ENCODE measurements around the gene SH3BP2. TPM values are rescaled to one million over a fixed set of nuclear protein-coding genes. Genes with fewer than 3 reads are reported as not detected.

SH3BP2 gene
- total RNA-seq, 1 experiment from 2014 or later = 17.4 TPM

- no peaks in the 10 kb centered on the region for H3K36me3 ChIP-seq (ENCODE audit: low read depth, low read length)
- H3K79me2 ChIP-seq (ENCODE audit: low read length) = no peaks in the 10 kb centered on the region
- H3K4me3 ChIP-seq (ENCODE audit: low read length) = no peak overlapping the region
- no peak overlapping the region for H3K27ac ChIP-seq (ENCODE audit: low read length)
- intact Hi-C loops (cut with micrococcal nuclease) = no loop called here
- H3K9me2 ChIP-seq (replicated peaks; ENCODE audit: low read length) = no peaks in the 10 kb centered on the region
- no peak for TF ChIP-seq EZH2 (IDR thresholded peaks at IDR 0.05; ENCODE audit: low read length, unreplicated experiment)
- TF ChIP-seq EZH2phosphoT487 (IDR thresholded peaks at IDR 0.05; ENCODE audit: borderline replicate concordance, low read length) = no peak
- TF ChIP-seq CTCF (conservative IDR thresholded peaks at IDR 0.05; ENCODE audit: low read depth, low read length) = no peak
- BruUV-seq (replicated peaks) = no TSS peak
- H3K9me3 ChIP-seq (ENCODE audit: low read length) = no peaks in the 10 kb centered on the region
- ATAC-seq = peak; percentile 46
- peaks cover 26% of the 10 kb centered on the region for H3K4me1 ChIP-seq (ENCODE audit: insufficient read depth, low read length)
- ChIA-PET CTCF (no interaction called here), POLR2A (ENCODE audit: unreplicated experiment) (interaction anchor here (0.6 kb wide), 1 partner anchor 554 kb away, joined by 4 read pairs; no protein-coding TSS in a partner anchor)
- 0 out of 2 replicates have a peak overlapping the region, but pooled peaks have one; percentile 7 for H3K4me2 ChIP-seq (ENCODE audit: low read length)
- H3K27me3 ChIP-seq (ENCODE audit: low read length) = no peaks in the 10 kb centered on the region
- H3K9ac ChIP-seq (ENCODE audit: low read length) = no peak overlapping the region
- H4K20me1 ChIP-seq (ENCODE audit: low read length) = no peaks in the 10 kb centered on the region
- H3F3A ChIP-seq (ENCODE audit: low read length, unreplicated experiment) = no peaks in the 10 kb centered on the region
- no peak overlapping the region for H2AFZ ChIP-seq (ENCODE audit: low read length)
- peak; percentile 58 for DNase-seq
Measured at GRCh38 chr4:2795893-2796848, 3.3 kb downstream of the SH3BP2 start.

- DNase-seq (no peak), ATAC-seq (no peak)
- H3K4me2 ChIP-seq (ENCODE audit: low read length) = 0 out of 2 replicates have a peak overlapping the region, but pooled peaks have one; percentile 7
- no peaks in the 10 kb centered on the region for H3K36me3 ChIP-seq (ENCODE audit: low read depth, low read length)
- H3K4me1 ChIP-seq (ENCODE audit: insufficient read depth, low read length) = peaks cover 26% of the 10 kb centered on the region
- no TSS peak for BruUV-seq (replicated peaks)
- H3K27ac ChIP-seq (ENCODE audit: low read length) = no peak overlapping the region
- no peaks in the 10 kb centered on the region for H3K9me3 ChIP-seq (ENCODE audit: low read length)
- ChIA-PET POLR2A (ENCODE audit: unreplicated experiment) (interaction anchor here (0.6 kb wide), 1 partner anchor 555 kb away, joined by 4 read pairs; no protein-coding TSS in a partner anchor), CTCF (no interaction called here)
- intact Hi-C loops (cut with micrococcal nuclease) = no loop called here
- no peaks in the 10 kb centered on the region for H3K79me2 ChIP-seq (ENCODE audit: low read length)
- H3F3A ChIP-seq (ENCODE audit: low read length, unreplicated experiment) = no peaks in the 10 kb centered on the region
- no peaks in the 10 kb centered on the region for H4K20me1 ChIP-seq (ENCODE audit: low read length)
- no peak overlapping the region for H2AFZ ChIP-seq (ENCODE audit: low read length)
- no peak for TF ChIP-seq EZH2 (IDR thresholded peaks at IDR 0.05; ENCODE audit: low read length, unreplicated experiment)
- no peak for TF ChIP-seq EZH2phosphoT487 (IDR thresholded peaks at IDR 0.05; ENCODE audit: borderline replicate concordance, low read length)
- TF ChIP-seq CTCF (conservative IDR thresholded peaks at IDR 0.05; ENCODE audit: low read depth, low read length) = no peak
- no peaks in the 10 kb centered on the region for H3K27me3 ChIP-seq (ENCODE audit: low read length)
- H3K9ac ChIP-seq (ENCODE audit: low read length) = no peak overlapping the region
- H3K9me2 ChIP-seq (replicated peaks; ENCODE audit: low read length) = no peaks in the 10 kb centered on the region
- H3K4me3 ChIP-seq (ENCODE audit: low read length) = no peak overlapping the region
Measured at GRCh38 chr4:2796849-2797544, 4.1 kb downstream of the SH3BP2 start.

Data from PC-3 (cell line).